C4-2B (cell line): ENCODE data around the gene DNASE2B.

Source experiments
- ZFX ChIP-seq: fragments of 450-650 bp; IDR thresholded peaks from 2 replicates; pipeline ENCODE4 v1.6.1; 2017
- TF ChIP-seq, protein P1 (sequence below): fragments of 450-650 bp; conservative IDR thresholded peaks from 2 replicates; pipeline ENCODE4 v1.5.1; 2017; ENCODE audit warnings: mild to moderate bottlenecking

DNA sequence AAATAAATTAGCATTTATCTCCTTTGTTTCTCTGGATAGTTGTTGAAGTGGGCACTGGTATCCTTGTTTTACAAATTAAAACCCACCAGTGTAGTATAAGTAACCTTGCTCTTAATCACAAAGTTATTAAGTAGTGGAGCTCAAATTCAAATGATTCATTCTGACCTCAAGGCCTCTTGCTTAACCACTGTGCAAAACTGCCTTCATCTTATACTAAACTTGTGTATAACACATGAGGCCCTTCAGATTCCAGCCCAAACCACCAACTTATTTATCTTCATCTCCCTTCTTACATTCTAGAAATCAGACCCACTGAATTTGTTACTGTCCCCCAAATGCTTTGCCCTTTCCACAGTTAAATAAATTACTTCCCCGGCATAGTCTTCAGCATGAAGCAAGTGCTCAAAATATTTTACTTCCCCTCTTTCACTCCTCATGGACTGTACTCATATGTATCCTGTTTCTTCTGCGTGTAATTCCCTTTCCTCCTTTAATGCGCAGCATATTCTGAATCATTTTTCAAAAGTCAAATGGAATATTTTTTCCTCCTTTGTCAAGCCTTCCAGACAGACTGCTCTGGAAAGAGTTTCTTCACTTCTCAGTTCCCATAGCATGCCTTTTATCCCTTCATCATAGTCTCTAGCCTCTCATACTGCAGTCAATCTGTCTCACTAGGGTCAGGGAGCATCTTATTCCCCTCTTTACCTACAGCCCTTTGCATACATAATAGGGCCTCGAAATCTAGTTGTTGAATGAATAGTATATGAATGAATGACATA, 19.0 kb upstream of the DNASE2B start:
- TF ChIP-seq, protein P1, sequence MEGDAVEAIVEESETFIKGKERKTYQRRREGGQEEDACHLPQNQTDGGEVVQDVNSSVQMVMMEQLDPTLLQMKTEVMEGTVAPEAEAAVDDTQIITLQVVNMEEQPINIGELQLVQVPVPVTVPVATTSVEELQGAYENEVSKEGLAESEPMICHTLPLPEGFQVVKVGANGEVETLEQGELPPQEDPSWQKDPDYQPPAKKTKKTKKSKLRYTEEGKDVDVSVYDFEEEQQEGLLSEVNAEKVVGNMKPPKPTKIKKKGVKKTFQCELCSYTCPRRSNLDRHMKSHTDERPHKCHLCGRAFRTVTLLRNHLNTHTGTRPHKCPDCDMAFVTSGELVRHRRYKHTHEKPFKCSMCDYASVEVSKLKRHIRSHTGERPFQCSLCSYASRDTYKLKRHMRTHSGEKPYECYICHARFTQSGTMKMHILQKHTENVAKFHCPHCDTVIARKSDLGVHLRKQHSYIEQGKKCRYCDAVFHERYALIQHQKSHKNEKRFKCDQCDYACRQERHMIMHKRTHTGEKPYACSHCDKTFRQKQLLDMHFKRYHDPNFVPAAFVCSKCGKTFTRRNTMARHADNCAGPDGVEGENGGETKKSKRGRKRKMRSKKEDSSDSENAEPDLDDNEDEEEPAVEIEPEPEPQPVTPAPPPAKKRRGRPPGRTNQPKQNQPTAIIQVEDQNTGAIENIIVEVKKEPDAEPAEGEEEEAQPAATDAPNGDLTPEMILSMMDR: no peak
- no peak for TF ChIP-seq ZFX
